ENCODE data around the gene MPP1.

DNA sequence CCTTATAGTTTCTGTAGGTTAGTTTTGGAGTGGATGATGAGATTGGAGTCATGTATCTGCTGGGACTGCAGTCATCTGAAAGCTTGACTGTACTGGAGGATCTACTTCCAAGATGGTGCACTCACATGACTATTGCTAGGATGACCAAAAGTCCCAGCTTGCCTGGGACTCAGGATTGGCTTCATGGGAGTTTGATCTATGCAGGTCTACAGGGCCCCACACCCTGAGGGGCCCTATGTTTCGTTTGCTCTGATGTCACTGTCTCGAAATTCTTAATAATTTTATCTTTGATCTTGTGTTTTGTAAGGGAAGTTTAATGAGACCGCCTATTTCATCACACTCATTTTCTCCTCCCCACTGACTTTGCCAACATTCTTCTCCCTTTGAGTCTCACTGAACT is 29.3 kb upstream of the MPP1 start, which contains the start of gene SMIM9:
- TF ChIP-seq NFIC (IDR thresholded peaks at IDR 0.05) = no peak
- TF ChIP-seq RAD21 (IDR thresholded peaks at IDR 0.05; ENCODE audit: low read depth) = no peak
- TF ChIP-seq, protein P1, sequence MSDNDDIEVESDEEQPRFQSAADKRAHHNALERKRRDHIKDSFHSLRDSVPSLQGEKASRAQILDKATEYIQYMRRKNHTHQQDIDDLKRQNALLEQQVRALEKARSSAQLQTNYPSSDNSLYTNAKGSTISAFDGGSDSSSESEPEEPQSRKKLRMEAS (IDR thresholded peaks at IDR 0.05) = no peak
- TF ChIP-seq CEBPB (IDR thresholded peaks at IDR 0.05) = no peak
- TF ChIP-seq ZBTB7A (IDR thresholded peaks at IDR 0.05; ENCODE audit: low read depth) = no peak
- TF ChIP-seq FOXM1 (IDR thresholded peaks at IDR 0.05; ENCODE audit: borderline replicate concordance, low read depth) = no peak
- TF ChIP-seq EP300 (IDR thresholded peaks at IDR 0.05; ENCODE audit: borderline replicate concordance) = no peak
